Adrenal gland (tissue), 12 donors: ENCODE measurements around the gene DMD. TPM values are rescaled to one million over a fixed set of nuclear protein-coding genes. Genes with fewer than 3 reads are reported as not detected.

Experiments
- DNase-seq, 7 donors: peaks; one replicate each; pipeline ENCODE4 v3.0.0-alpha.2; 2019 to 2020
- H3K27ac ChIP-seq, 5 donors: fragments of 200-600 bp; sonication (generic) in 4 of 5; 1 replicate in 3 of 5; 2 replicates in 2 of 5; pipeline versions ENCODE4 v1.5.1 to v1.8.0; 2016 to 2020; ENCODE audit warnings: mild to moderate bottlenecking in 1 of 5
- H3K27me3 ChIP-seq: fragments of 200-600 bp; 2 replicates; pipeline ENCODE4 v1.8.0; 2021
- H3K36me3 ChIP-seq, 2 donors: fragments of 200-600 bp; replicated peaks in 1 of 2; 1 replicate in 1 of 2; 2 replicates in 1 of 2; pipeline versions ENCODE4 v1.5.1 to v1.8.0; 2018 to 2022
- H3K4me1 ChIP-seq, 2 donors: fragments of 200-600 bp; replicated peaks in 1 of 2; 1 replicate in 1 of 2; 2 replicates in 1 of 2; pipeline versions ENCODE4 v1.5.1 to v1.8.0; 2018 to 2021
- H3K4me3 ChIP-seq, 4 donors: fragments of 200-600 bp; sonication (generic) in 3 of 4; one replicate each; pipeline ENCODE4 v1.5.1; 2016 to 2018
- H3K9me3 ChIP-seq, 3 donors: fragments of 200-600 bp; sonication (generic) in 1 of 3; replicated peaks in 1 of 3; 1 replicate in 2 of 3; 2 replicates in 1 of 3; pipeline versions ENCODE4 v1.5.1 to v1.8.0; 2016 to 2021
- CTCF ChIP-seq, 6 experiments: fragments of 450-650 bp in 4 of 6; fragments of 200-600 bp in 2 of 6; sonication (generic) in 1 of 6; IDR thresholded peaks; 1 replicate in 5 of 6; 2 replicates in 1 of 6; pipeline versions ENCODE4 v1.5.1 to v1.8.0; 2016 to 2021; ENCODE audit warnings: antibody characterized with exemption in 6 of 6, mild to moderate bottlenecking in 2 of 6, moderate library complexity in 1 of 6
- POLR2A ChIP-seq, 2 donors: fragments of 450-650 bp; IDR thresholded peaks; one replicate each; pipeline ENCODE4 v1.6.1; 2017; ENCODE audit warnings: antibody characterized with exemption in 2 of 2, mild to moderate bottlenecking in 2 of 2, moderate library complexity in 1 of 2
- WGBS, 4 donors: extraction: QIAGEN DNeasy Blood & Tissue Kit in 2 of 4; methylation state at CpG; one replicate each; pipeline versions ENCODE4 v1.1.5 to v1.1.7; 2013 to 2017; 5-methylcytosine and 5-hydroxymethylcytosine counted together
- intact Hi-C, 2 donors: fragments of 100-400 bp; cut with DNase I; formaldehyde crosslinking; loops; one replicate each; pipeline versions ENCODE4 v1.14.1 to v1.15.0; 2022 to 2023
- polyA plus RNA-seq, 3 donors: library from polyadenylated mRNA; stranded (reverse); fragments of 200-250 nt in 2 of 3; fragments of 350-450 nt in 1 of 3; fragmentation: Illumina TruSeq in 1 of 3; extraction: RNeasy Lipid Tissue Mini Kit (QIAGEN cat#74804) in 1 of 3; gene quantifications; one replicate each; pipeline ENCODE4 v1.2.3, GENCODE V29; 2013 to 2014
- total RNA-seq, 9 donors: library from RNA; depleted of rRNA in 4 of 9; stranded (reverse); fragments of >200 nt in 4 of 9; fragments of 120-200 nt in 1 of 9; fragmentation: NEBNext Ultra II Directional in 1 of 9; extraction: Animal tissue kit (Norgen Biotek cat#: 25700) in 1 of 9; gene quantifications; one replicate each; pipeline versions ENCODE4 v1.1.0 to v1.2.4, GENCODE V29; 2013 to 2023
- donor health status: healthy with polysubstance abuse.
- donor health status: Bipolar disorder and iron deficiency.
- donor health status: DM: yes; HTN: yes; CAD: no.
- donor health status: DM: no; HTN: no; CAD: no.
- donor health status: DM: no; HTN: no; CAD: no.
- donor health status: DM: yes; HTN: yes; CAD: no.

The DMD gene
- total and polyA plus RNA-seq, 12 donors: 14.6 to 89.7 (median 36.2) TPM

- no peaks in the 10 kb centered on the region for H3K4me1 ChIP-seq
- 52 to 87% (median 63%) methylated on average over 1 to 2 of the region's 2 CpGs for WGBS, 4 donors
- no peak for DNase-seq
These were observed 1910.1 kb downstream of the DMD start for GRCh38 chrX:31301203-31301602.

GRCh38 chrX:31298916-31299315, 1912.4 kb downstream of the DMD start:
- H3K36me3 ChIP-seq: no peaks in the 10 kb centered on the region
- intact Hi-C loops: no loop called here
- H3K27me3 ChIP-seq: no peaks in the 10 kb centered on the region
- H3K9me3 ChIP-seq: no peaks in the 10 kb centered on the region
- no peaks in the 10 kb centered on the region for H3K4me1 ChIP-seq
- WGBS, 4 donors: 56 to 72% (median 65%) methylated on average over 4 of the region's 4 CpGs
- TF ChIP-seq CTCF (IDR thresholded peaks at IDR 0.05) (no peak), POLR2A (IDR thresholded peaks at IDR 0.05) (no peak)
- no peak overlapping the region for H3K4me3 ChIP-seq
- H3K27ac ChIP-seq: no peak overlapping the region
- no peak for DNase-seq

More at GRCh38 chrX:31301203-31301602, 1910.1 kb downstream of the DMD start:
- intact Hi-C loops: no loop called here
- H3K9me3 ChIP-seq: no peaks in the 10 kb centered on the region
- H3K36me3 ChIP-seq: no peaks in the 10 kb centered on the region
- no peak overlapping the region for H3K27ac ChIP-seq
- no peaks in the 10 kb centered on the region for H3K27me3 ChIP-seq
- no peak for TF ChIP-seq POLR2A (IDR thresholded peaks at IDR 0.05)
- TF ChIP-seq CTCF (IDR thresholded peaks at IDR 0.05): no peak
- H3K4me3 ChIP-seq: no peak overlapping the region

- Histone ChIP-seq H3K27me3 (no peaks in the 10 kb centered on the region), H3K4me3 (no peak overlapping the region), H3K4me1 (no peaks in the 10 kb centered on the region), H3K9me3 (no peaks in the 10 kb centered on the region), H3K36me3 (no peaks in the 10 kb centered on the region), H3K27ac (no peak overlapping the region)
- DNase-seq: no peak
- intact Hi-C loops: no loop called here
- TF ChIP-seq CTCF (IDR thresholded peaks at IDR 0.05) (no peak), POLR2A (IDR thresholded peaks at IDR 0.05) (no peak)
These were observed 1913.5 kb downstream of the DMD start for GRCh38 chrX:31297881-31298280.

- WGBS, 4 donors: 70 to 88% (median 80%) methylated on average over 3 of the region's 3 CpGs
- intact Hi-C loops: no loop called here
- no peaks in the 10 kb centered on the region for H3K4me1 ChIP-seq
- TF ChIP-seq POLR2A (IDR thresholded peaks at IDR 0.05): no peak
- no peak for TF ChIP-seq CTCF (IDR thresholded peaks at IDR 0.05)
- no peak overlapping the region for H3K27ac ChIP-seq
- no peak overlapping the region for H3K4me3 ChIP-seq
- no peak for DNase-seq
- no peaks in the 10 kb centered on the region for H3K36me3 ChIP-seq
- no peaks in the 10 kb centered on the region for H3K9me3 ChIP-seq
- no peaks in the 10 kb centered on the region for H3K27me3 ChIP-seq
These were observed 1916.9 kb downstream of the DMD start for GRCh38 chrX:31294475-31294874.
